Measurements from ENCODE around the gene FBN1. TPM values are rescaled to one million over a fixed set of nuclear protein-coding genes. Genes with fewer than 3 reads are reported as not detected.

Gene FBN1
- total and polyA plus RNA-seq, 2 experiments from 2014 or later = 1.9 to 3.8 TPM

DNA sequence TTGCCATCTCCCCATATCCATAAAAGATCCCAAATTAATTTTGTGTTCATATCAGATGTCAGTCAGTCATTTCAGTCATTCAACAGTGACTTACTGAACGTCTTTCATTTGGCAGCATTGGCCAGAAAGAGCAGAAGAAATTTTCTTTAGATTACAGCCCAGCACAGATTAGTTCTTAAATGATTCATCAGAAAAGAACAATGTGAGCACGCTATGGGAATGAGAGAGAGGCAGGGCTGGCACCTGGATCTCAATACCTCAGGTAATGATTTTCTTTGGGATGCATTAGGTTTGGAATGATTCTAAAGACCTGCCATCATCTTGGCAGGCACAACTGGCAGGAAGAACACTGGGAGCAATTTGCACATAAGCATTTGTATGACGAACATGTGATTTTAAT lies 41.6 kb downstream of the FBN1 start (continued):
- TF ChIP-seq ZNF462 (CRISPR knock-in tag; IDR thresholded peaks at IDR 0.05) = no peak
- TF ChIP-seq, protein P1, sequence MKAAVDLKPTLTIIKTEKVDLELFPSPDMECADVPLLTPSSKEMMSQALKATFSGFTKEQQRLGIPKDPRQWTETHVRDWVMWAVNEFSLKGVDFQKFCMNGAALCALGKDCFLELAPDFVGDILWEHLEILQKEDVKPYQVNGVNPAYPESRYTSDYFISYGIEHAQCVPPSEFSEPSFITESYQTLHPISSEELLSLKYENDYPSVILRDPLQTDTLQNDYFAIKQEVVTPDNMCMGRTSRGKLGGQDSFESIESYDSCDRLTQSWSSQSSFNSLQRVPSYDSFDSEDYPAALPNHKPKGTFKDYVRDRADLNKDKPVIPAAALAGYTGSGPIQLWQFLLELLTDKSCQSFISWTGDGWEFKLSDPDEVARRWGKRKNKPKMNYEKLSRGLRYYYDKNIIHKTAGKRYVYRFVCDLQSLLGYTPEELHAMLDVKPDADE (IDR thresholded peaks at IDR 0.05) = no peak
- no peak for TF ChIP-seq NANOG (IDR thresholded peaks at IDR 0.05; ENCODE audit: borderline replicate concordance)
- no peak for TF ChIP-seq ZNF114 (CRISPR knock-in tag; IDR thresholded peaks at IDR 0.05)
- no peak for TF ChIP-seq JUNB (IDR thresholded peaks at IDR 0.05; ENCODE audit: unreplicated experiment)

DNA sequence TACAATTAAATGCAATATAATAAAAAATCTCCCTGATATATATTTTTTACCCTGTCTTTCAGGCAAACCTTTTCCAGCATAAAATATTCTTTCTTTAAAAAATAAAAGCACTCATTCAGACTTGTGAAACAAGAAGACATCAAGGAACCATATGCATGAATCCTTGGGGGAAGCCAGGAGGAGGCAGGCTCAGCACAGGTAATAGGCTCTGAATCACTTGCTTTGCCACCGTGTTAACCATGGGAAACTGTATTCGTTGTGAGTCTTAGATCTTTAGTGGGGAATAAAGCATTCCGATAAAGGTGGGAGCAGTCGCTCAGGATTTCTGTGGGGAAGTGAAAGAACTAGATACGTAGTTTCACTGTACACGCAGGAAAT lies 42.4 kb downstream of the FBN1 start:
- H3K4me1 ChIP-seq (ENCODE audit: insufficient read depth) = peaks cover 15% of the 10 kb centered on the region; the same call in 1 of the 2 replicates

More for the DNA sequence above, 42.4 kb downstream of the FBN1 start:
- TF ChIP-seq, protein P1 (IDR thresholded peaks at IDR 0.05) = no peak
- TF ChIP-seq NANOG (IDR thresholded peaks at IDR 0.05; ENCODE audit: borderline replicate concordance) = no peak
- TF ChIP-seq, protein P2, sequence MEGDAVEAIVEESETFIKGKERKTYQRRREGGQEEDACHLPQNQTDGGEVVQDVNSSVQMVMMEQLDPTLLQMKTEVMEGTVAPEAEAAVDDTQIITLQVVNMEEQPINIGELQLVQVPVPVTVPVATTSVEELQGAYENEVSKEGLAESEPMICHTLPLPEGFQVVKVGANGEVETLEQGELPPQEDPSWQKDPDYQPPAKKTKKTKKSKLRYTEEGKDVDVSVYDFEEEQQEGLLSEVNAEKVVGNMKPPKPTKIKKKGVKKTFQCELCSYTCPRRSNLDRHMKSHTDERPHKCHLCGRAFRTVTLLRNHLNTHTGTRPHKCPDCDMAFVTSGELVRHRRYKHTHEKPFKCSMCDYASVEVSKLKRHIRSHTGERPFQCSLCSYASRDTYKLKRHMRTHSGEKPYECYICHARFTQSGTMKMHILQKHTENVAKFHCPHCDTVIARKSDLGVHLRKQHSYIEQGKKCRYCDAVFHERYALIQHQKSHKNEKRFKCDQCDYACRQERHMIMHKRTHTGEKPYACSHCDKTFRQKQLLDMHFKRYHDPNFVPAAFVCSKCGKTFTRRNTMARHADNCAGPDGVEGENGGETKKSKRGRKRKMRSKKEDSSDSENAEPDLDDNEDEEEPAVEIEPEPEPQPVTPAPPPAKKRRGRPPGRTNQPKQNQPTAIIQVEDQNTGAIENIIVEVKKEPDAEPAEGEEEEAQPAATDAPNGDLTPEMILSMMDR (conservative IDR thresholded peaks at IDR 0.05; ENCODE audit: low read depth in 2 of 2) = peak; percentile 10 to 53; a peak in 2 of 4 replicates
- Histone ChIP-seq H3K4me2 (no peak overlapping the region), H3F3A (replicated peaks; ENCODE audit: low read depth) (no peaks in the 10 kb centered on the region), H3K9me2 (ENCODE audit: insufficient read depth) (no peaks in the 10 kb centered on the region), H3K27ac (ENCODE audit: low read depth) (no peak overlapping the region), H3K36me3 (ENCODE audit: insufficient read depth) (no peaks in the 10 kb centered on the region; the same call in 1 of the 2 replicates), H3K4me3 (no peak overlapping the region), H4K20me1 (replicated peaks; ENCODE audit: insufficient read depth) (no peaks in the 10 kb centered on the region), H3K27me3 (ENCODE audit: insufficient read depth) (no peaks in the 10 kb centered on the region), H2AFZ (no peak overlapping the region), H3K79me2 (replicated peaks; ENCODE audit: insufficient read depth) (no peaks in the 10 kb centered on the region)
- Mint-ChIP-seq H3K27ac (no peak overlapping the region), H3K4me3 (no peak overlapping the region), H3K4me1 (peaks cover 19% of the 10 kb centered on the region; the same call in 2 of the 3 replicates), H3K9me3 (no peaks in the 10 kb centered on the region), H3K27me3 (ENCODE audit: insufficient read depth, low read depth, poor library complexity) (no peaks in the 10 kb centered on the region), H3K36me3 (ENCODE audit: low read depth) (no peaks in the 10 kb centered on the region)
- DNase-seq (ENCODE audit: low spot score) (peak; percentile 26), ATAC-seq (peak; percentile 77)
